Measurements from ENCODE around the gene MORN1. TPM values are rescaled to one million over a fixed set of nuclear protein-coding genes. Genes with fewer than 3 reads are reported as not detected.

MORN1 gene
- total RNA-seq, 1 donor from 2014 or later, result 18.4 TPM

DNA sequence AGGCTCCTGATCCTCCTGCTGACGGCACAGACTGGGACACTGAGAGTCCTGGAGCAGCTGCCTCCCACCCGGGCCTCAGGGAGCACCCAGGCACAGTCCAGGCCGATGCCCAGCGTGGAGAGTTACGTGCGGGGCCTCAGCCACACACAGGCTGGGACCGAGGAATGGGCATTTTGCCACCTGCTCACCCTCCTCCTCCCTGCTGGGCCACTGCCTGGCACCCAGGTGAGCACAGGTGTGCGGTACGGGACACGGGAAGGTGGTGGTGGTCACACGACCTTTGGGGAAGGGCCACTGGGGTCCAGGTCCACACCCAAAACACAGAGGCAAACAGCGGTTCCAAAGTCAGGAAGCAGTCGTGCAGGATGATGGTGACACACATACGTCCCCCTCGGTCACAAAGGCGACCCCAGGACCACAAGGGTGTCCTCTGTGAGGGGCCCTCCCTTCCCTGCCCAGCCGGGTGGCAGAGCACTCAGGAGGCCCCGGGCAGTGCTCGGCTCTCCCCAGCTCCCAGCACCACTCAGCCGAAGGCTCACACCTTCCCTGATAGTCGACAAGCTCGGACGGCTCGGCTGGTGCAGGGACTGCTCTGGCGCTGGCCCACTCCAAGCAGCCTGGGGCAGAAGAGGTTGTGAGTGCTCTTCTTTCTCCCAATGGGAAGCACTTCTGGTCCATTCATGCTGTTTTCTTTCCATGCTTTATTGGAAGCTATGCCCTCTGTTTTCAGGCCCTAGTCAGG lies 14.3 kb downstream of the MORN1 start:
- H3K4me3 ChIP-seq, result no peak overlapping the region
- H3K27ac ChIP-seq, result no peak overlapping the region
- H3K27me3 ChIP-seq, result no peaks in the 10 kb centered on the region
- peaks cover 9 to 10% of the 10 kb centered on the region in 2 donors for H3K4me1 ChIP-seq
- no peaks in the 10 kb centered on the region for H3K9me3 ChIP-seq
- DNase-seq (ENCODE audit: low spot score in 2 of 2), result no peak
- intact Hi-C loops (cut with DNase I), result no loop called here
- H3K36me3 ChIP-seq, result no peaks in the 10 kb centered on the region
- TF ChIP-seq, protein P1, sequence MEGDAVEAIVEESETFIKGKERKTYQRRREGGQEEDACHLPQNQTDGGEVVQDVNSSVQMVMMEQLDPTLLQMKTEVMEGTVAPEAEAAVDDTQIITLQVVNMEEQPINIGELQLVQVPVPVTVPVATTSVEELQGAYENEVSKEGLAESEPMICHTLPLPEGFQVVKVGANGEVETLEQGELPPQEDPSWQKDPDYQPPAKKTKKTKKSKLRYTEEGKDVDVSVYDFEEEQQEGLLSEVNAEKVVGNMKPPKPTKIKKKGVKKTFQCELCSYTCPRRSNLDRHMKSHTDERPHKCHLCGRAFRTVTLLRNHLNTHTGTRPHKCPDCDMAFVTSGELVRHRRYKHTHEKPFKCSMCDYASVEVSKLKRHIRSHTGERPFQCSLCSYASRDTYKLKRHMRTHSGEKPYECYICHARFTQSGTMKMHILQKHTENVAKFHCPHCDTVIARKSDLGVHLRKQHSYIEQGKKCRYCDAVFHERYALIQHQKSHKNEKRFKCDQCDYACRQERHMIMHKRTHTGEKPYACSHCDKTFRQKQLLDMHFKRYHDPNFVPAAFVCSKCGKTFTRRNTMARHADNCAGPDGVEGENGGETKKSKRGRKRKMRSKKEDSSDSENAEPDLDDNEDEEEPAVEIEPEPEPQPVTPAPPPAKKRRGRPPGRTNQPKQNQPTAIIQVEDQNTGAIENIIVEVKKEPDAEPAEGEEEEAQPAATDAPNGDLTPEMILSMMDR (IDR thresholded peaks at IDR 0.05), result no peak

DNA sequence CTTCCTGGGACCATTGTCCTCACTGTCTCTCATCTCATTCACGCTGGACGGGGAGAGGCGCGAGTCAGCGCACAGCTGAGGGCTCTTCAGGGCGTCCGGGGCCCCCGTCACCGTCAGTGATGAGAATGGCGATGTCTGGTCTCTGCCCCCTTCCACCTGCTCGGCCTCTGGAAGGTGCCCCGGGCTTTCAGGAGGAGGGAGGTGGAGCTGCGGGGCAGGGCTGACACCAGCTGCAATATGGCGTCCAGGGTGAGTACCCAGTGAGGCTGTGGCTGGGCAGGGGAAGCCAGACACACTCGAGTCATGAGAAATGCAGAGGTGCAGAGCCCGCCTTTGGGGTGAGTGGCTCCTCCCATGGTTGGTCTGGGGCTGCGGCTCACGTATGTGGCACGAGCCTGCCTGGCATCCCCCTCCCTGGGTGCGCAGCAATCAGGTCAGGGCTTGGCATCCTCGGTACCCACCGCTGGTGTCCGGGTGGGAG lies 15.1 kb downstream of the MORN1 start:
- intact Hi-C loops (cut with DNase I), result no loop called here
- peaks cover 0 to 2% of the 10 kb centered on the region in 2 donors for H3K36me3 ChIP-seq
- DNase-seq (ENCODE audit: low spot score in 2 of 2), result no peak

DNA sequence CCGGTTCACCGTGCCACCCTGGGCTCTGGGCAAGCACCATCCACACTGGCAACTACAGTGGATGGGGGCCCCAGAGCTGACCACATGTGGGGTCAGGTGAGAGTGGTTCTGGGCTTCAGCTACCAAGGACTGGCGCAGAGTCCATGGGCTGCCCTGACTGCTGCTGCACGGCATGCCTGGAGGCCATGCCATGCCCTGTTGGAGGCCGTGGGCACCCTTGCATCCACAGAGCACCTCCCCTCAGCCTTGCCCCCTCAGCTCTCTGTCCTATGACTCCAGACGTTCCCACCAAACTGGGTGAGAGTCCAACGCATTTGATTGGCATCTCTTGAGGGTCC lies 15.5 kb downstream of the MORN1 start:
- Histone ChIP-seq H3K4me3 (no peak overlapping the region), H3K9me3 (no peaks in the 10 kb centered on the region), H3K27ac (no peak overlapping the region), H3K4me1 (no peaks in the 10 kb centered on the region), H3K27me3 (no peaks in the 10 kb centered on the region), H3K36me3 (peaks cover 0 to 3% of the 10 kb centered on the region in 2 donors)
- TF ChIP-seq, protein P1 (IDR thresholded peaks at IDR 0.05), result no peak
- intact Hi-C loops (cut with DNase I), result no loop called here
- no peak for DNase-seq (ENCODE audit: low spot score in 2 of 2)

More for the DNA sequence above, 15.1 kb downstream of the MORN1 start:
- TF ChIP-seq, protein P1 (IDR thresholded peaks at IDR 0.05), result no peak
- Histone ChIP-seq H3K9me3 (no peaks in the 10 kb centered on the region), H3K4me3 (no peak overlapping the region), H3K4me1 (peaks cover 1 to 2% of the 10 kb centered on the region in 2 donors), H3K27me3 (no peaks in the 10 kb centered on the region), H3K27ac (no peak overlapping the region)

DNA sequence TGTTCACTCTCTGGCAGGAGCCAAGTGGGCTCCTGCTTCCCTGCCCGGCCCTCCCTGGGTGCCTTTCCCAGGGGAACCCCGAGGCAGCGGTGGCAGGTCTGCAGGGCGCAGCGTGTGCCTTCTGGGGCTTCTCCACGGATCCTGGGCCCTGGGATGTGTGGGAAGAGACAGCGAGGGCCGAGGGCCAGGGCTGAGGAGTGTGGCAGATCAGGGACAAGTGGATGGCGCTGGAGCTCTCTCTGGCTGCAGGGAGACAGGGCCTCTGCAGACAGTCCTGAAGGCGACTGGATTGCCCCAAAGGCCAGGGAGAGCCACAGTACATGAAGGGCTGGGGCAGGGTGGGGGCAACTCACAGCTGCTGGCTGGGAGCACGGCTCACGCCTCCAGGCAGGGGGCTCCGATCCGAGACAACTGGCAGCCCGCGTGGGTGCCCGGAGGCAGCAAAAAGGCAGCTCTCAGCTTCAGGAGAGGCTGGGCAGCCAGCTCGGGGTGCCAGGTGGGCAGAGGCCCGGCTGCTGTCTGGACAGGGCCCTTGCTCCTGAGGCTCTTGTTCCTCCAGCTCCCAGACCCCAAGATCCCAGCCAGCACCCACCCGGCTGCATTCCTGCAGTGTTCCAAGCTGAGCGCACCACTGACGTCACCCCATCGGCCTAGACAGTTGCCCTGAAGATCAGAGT lies 16.0 kb downstream of the MORN1 start:
- TF ChIP-seq, protein P1 (IDR thresholded peaks at IDR 0.05), result no peak
- intact Hi-C loops (cut with DNase I), result no loop called here
- no peak for DNase-seq (ENCODE audit: low spot score in 2 of 2)

DNA sequence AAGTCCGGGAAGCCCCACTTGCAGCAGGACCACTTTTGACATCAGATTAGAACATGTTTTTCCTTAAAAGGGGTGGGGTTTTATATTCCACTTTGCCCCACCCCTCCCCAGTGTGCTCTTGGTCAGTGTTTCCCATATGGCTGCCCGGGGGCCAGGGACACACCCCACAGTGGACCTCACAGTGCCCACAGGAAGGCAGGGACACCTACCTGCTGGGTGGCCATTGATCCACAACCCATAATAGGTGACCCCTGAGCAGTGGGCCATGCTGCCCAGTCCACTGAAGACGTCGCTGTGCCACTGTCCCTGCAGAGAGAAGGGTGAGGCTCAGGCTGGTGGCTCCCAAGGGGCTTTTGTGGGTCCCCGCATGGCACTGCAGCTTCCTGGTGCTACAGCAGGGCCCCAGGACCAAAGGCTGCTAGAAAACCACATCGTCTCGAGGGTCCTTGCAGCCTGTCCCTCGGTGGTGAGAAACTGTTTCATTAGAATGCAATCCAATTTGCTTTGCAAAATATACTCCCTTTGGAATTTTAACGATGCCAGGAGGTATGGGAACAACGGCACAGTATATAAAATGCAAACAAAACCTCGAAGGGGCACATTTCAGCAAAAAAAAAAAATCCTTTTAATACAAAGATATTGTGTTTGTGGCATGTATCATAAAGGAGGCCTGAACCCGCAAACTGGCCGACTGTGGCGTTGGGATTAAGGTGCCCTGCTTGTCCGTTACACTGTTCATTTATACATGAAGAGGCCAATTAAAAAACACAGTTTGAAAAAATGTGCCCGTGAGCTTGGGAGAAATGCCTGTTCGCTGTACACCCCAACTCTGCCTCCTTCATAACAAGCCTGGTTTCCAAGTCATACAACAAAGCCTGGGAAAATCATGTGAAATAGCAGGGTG lies 16.9 kb downstream of the MORN1 start:
- no peak overlapping the region for H3K4me3 ChIP-seq
- no peaks in the 10 kb centered on the region for H3K9me3 ChIP-seq
- DNase-seq (ENCODE audit: low spot score in 2 of 2), result no peak
- no peaks in the 10 kb centered on the region for H3K4me1 ChIP-seq
- H3K27me3 ChIP-seq, result no peaks in the 10 kb centered on the region
- intact Hi-C loops (cut with DNase I), result no loop called here
- peaks cover 0 to 3% of the 10 kb centered on the region in 2 donors for H3K36me3 ChIP-seq
- TF ChIP-seq, protein P1 (IDR thresholded peaks at IDR 0.05), result no peak
- no peak overlapping the region for H3K27ac ChIP-seq

More for the DNA sequence above, 16.0 kb downstream of the MORN1 start:
- Histone ChIP-seq H3K27ac (no peak overlapping the region), H3K4me3 (no peak overlapping the region), H3K9me3 (no peaks in the 10 kb centered on the region), H3K27me3 (no peaks in the 10 kb centered on the region), H3K36me3 (peaks cover 0 to 3% of the 10 kb centered on the region in 2 donors), H3K4me1 (no peaks in the 10 kb centered on the region)
